ENCODE results near the gene DGKG.
A peak's percentile ranks its signal among the peaks of the same experiment; 100 is the strongest.

The DGKG gene

GRCh38 chr3:186361762-186362536 lies at the start of gene DGKG:
TSS of gene DGKG (minus strand) at chr3:186362234. CDS start at chr3:186320459, 41,775 bp downstream.
- peak; percentile 23 for DNase-seq (ENCODE audit: low spot score)

GRCh38 chr3:186411089-186411488 lies 49.1 kb upstream of the DGKG start:
- no peak for DNase-seq (ENCODE audit: low spot score)

GRCh38 chr3:186406669-186407635 lies 44.9 kb upstream of the DGKG start:
- DNase-seq (ENCODE audit: low spot score), result no peak

- DNase-seq (ENCODE audit: low spot score), result no peak
These were observed 39.5 kb upstream of the DGKG start for GRCh38 chr3:186401556-186401955.

- DNase-seq (ENCODE audit: low spot score), result no peak
These were observed 38.6 kb upstream of the DGKG start for GRCh38 chr3:186400662-186401061.

GRCh38 chr3:186400026-186400425 lies 38.0 kb upstream of the DGKG start:
- DNase-seq (ENCODE audit: low spot score), result no peak

GRCh38 chr3:186394566-186395217 lies 32.7 kb upstream of the DGKG start:
- DNase-seq (ENCODE audit: low spot score), result no peak

- no peak for DNase-seq (ENCODE audit: low spot score)
These were observed 25.0 kb upstream of the DGKG start for GRCh38 chr3:186386883-186387560.

- DNase-seq (ENCODE audit: low spot score), result no peak
These were observed 24.0 kb upstream of the DGKG start for GRCh38 chr3:186385856-186386602.

GRCh38 chr3:186383026-186383993 lies 21.3 kb upstream of the DGKG start:
- DNase-seq (ENCODE audit: low spot score), result no peak

GRCh38 chr3:186382217-186382885 lies 20.3 kb upstream of the DGKG start:
- DNase-seq (ENCODE audit: low spot score), result no peak

- no peak for DNase-seq (ENCODE audit: low spot score)
These were observed 19.6 kb upstream of the DGKG start for GRCh38 chr3:186381424-186382216.

GRCh38 chr3:186380622-186381380 lies 18.8 kb upstream of the DGKG start:
- no peak for DNase-seq (ENCODE audit: low spot score)

GRCh38 chr3:186375443-186375842 lies 13.4 kb upstream of the DGKG start:
- no peak for DNase-seq (ENCODE audit: low spot score)

GRCh38 chr3:186374376-186374775 lies 12.3 kb upstream of the DGKG start:
- DNase-seq (ENCODE audit: low spot score), result no peak

GRCh38 chr3:186369217-186369616 lies 7.2 kb upstream of the DGKG start:
- DNase-seq (ENCODE audit: low spot score), result no peak

- no peak for DNase-seq (ENCODE audit: low spot score)
These were observed 6.7 kb upstream of the DGKG start for GRCh38 chr3:186368717-186369116.

- no peak for DNase-seq (ENCODE audit: low spot score)
These were observed 6.1 kb upstream of the DGKG start for GRCh38 chr3:186368176-186368575.
